HG03159 (cell line): Measurements from ENCODE around the gene MXRA7.
A peak's percentile ranks its signal among the peaks of the same experiment; 100 is the strongest.
"Not testable (repeated sequence)": the region's sequence is repeated elsewhere in the genome, so short reads cannot be mapped to it uniquely, and the experiment has no call there.

Experiments used
- ATAC-seq: cut with Tn5 transposase; IDR thresholded peaks from one replicate; pipeline ENCODE4 v1.9.1; 2021; ENCODE audit warnings: mild to moderate bottlenecking, moderate library complexity; ENCODE audit not compliant: unreplicated experiment

The MXRA7 gene, protein sequence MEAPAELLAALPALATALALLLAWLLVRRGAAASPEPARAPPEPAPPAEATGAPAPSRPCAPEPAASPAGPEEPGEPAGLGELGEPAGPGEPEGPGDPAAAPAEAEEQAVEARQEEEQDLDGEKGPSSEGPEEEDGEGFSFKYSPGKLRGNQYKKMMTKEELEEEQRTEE

DNA sequence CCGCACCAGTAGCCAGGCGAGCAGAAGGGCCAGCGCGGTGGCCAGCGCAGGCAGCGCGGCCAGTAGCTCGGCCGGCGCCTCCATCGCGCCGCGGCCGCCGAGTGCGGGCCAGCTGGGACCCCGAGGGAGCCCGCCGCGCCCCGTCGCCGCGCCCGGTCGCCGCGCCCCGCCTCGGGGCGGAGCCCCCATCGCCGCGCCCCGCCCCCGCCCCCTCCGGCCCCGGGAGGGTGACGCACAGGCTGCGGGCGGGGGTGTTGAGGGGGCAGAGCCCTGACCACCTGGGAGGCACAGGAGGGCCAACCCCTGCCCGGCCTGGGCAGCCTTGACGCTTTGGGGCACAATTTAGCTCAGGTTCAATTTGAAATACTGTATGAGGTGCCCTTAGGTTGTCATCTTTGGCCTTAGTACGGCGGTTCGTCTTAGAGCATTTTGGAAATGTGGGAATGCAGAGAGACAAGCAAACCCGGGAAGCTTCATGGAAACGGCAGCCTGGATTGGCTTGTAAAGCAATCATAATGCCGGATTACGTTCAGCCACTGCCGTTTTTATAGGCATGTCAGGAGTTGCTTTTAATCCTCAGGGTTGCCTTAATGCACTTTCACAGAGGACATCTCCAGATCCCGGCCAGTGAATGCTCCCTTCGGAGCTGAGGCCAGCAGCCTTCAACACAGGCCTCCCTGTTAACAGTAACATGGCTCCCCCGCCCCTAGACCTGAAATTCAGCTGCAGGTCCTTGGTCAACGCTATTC is at the start of gene MXRA7:
TSS of gene MXRA7 (minus strand) at position 103 of the 749 bp plus-strand sequence. CDS start at position 84, 19 bp downstream.
- ATAC-seq: peak; percentile 53

DNA sequence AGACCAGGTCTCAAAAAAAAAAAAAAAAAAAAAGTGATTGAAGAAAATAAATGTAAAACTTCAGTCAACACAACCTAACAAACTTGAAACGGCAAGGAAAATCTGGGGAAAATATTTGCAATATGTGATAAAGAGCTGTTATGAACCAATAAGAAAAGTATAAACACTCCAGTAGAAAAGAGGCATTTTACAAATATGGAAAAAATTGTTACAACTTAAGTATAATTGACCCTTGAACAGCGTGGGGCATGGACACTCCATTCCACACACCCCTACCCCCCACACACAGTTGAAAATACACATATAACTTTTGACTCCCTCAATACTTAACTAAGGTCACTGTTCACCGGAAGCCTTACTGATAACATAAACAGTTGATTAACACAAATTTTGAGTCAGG is 47.8 kb upstream of the MXRA7 start:
- ATAC-seq: no peak

DNA sequence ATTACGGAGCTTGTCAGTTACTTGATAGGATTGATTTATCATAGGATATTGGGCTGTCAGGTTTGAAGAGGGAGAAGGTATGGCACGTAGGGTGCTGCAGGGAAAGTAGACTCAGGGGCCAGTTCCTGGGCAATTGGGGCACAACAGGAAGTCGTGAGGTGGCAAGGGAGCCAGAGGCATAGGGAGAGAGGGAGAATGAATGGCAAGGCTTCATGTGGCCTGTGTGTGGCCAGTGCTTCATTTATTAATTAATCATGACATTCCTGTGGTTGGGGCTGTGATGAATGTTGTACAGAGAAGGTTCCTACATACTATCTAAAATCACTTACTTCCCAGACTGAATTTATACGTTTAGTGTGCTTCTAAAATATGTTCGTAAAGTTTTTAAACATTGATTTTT is 46.5 kb upstream of the MXRA7 start:
- ATAC-seq: no peak

DNA sequence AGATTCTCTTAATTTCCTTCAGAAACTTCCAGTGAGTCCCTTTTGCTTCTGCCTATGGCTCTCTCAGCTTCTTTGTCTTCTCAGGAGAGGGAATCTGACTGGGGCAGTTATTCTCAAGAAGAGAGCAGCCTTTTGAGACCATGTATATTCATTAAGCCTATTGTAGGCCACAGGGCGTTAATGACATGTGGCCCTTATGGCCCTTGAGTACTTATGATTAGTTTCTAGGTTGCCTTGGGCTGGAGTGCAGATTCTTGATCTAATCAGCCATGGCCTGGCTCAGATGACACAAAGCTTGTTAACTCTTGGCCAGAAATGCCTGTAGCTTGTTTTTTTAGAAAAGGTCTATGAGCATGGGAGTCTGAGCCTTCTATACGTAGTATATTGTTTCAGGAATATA is 44.5 kb upstream of the MXRA7 start:
- no peak for ATAC-seq

DNA sequence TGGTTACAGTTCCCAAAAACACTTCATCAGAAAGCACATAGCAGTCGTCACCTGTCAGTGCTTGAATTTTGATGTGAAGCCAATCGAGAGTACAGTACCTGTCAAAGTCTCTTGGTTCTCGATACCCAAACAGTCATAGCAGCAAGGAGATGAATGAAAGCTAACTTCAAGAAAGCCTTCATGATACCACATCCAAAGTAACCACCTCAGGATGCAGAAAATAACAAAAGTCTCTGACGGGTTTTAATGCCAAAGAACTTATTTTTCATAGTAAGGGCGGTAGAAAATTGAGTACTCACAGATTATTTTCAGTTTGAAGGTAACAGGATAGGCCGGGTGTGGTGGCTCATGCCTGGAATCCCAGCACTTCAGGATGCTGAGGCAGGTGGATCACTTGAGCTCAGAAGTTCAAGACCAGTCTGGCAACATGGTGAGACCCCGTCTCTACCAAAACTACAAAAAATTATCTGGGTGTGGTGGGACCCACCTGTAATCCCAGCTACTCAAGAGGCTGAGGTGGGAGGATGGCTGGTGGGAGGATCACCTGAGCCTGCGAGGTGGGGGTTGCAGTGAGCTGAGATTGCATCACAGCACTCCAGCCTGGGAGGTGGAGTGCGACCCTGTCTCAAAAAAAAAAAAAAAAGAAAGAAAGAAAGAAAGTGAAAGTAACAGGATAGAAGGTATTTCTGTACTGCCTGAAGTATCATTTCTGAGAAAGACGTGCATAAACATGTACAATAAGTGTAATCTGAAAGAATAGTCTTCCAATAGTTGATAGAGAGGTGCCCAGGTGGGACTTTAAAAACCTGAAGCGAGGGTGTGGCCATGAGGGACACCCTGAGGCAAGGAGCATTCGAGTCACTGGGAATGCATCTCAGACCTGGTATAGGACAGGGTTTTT is 42.5 kb upstream of the MXRA7 start:
- ATAC-seq: no peak

DNA sequence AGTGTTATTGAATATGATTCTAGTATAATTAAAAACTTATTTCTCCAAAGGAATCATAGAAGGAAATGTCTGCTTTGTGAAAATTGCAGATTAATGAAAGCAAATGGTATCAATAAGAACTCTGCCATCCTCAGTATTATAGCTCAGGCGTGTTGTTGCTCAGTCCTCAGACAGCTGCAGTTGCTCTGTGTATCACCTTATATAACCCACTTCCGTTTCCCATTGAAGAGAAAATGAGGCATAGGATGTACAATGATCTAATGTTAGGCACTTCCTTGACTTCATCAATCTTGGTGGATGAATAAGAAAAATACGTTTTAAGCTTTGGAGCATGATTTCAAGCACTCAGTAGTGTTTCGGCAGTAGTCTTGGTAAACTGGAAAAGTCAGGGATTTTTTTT is 41.2 kb upstream of the MXRA7 start:
- no peak for ATAC-seq

DNA sequence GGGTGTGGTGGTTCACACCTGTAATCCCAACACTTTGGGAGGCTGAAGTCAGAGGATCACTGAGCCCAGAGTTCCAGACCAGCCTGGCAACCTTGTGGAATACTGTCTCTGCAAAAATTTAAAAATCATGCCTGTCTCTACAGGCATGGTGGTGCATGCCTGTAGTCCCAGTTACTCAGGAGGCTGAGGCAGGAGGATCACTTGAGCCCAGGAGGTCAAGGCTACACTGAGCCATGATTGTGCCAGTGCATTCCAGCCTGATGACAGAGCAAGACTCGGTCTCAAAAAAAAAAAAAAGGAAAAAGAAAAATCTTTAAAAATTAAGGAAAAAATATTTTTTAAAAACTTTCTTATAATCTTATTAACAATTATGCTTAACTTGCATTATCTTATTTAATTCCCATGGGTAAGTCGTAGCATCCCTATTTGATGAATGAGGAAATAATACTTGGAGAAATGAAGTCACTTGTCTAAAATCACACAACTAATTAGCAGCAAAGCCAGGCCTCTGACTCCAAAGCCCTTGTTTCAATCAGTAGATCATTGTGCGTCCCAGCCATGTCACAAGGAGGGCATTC is 40.7 kb upstream of the MXRA7 start:
- ATAC-seq: no peak

DNA sequence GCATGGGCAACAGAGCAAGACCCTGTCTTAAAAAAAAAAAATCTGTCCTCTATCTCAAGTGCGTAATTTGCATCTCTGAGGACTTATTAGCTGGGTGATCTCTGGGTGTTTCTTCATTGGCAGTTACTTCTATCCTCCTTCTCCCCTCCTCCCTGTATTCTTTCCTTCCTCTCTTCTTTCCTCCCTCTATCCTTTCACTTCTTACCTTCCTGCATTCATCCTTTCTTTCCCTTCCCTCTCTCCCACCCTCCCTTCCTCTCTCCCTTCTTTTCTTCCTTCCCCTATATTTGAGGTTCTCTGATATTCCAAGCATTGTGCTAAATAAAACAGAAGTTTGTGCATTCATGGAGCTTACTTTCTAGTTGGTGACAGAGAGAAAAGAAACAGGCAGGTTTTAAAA is 37.9 kb upstream of the MXRA7 start:
- ATAC-seq: no peak

DNA sequence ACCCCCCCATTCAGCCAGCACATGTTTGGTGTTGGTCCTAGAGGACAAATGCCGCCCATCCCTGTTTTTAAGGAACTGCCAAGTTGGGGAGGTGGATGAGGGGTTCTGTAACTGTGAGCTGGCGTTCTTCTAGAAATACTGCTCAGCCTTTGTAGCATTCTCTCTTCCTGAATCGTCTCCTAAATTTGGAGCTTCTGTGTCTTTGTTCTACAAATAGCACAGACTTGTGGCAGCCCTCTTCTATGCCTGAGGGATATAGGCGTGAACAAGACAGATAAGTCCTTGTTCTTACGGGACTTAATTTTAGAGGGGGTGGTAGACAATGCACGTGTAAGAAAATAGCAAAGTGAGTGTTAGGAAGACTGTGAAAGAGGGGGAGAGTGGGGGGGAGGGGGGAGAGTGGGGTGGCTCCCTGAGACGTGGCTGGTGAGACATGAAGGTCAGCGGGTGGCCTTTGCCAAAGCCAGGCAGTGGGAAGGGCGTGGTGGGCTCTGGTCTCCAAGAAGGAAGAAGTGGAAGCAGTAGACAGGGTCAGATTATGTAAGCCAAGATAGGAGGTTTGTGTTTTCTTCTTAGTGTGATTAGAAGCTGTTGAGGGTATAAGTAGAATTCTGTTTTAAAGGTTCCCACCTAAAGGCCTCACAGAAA is 37.1 kb upstream of the MXRA7 start:
- no peak for ATAC-seq

DNA sequence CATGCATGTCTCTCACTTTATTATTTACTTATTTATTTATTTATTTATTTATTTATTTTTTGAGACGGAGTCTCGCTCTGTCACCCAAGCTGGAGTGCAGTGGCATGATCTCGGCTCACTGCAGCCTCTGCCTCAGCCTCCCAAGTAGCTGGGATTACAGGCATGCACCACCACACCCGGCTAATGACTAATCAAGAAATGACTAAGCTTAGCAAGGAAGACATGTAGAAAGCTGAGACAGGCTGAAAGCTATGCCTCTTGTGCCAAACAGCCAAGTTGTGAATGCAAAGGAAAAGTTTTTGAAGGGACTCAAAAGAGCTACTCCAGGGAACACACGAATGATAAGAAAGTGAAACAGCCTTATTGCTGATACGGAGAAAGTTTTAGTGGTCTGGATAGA is 35.0 kb upstream of the MXRA7 start:
- not testable (repeated sequence) for ATAC-seq

DNA sequence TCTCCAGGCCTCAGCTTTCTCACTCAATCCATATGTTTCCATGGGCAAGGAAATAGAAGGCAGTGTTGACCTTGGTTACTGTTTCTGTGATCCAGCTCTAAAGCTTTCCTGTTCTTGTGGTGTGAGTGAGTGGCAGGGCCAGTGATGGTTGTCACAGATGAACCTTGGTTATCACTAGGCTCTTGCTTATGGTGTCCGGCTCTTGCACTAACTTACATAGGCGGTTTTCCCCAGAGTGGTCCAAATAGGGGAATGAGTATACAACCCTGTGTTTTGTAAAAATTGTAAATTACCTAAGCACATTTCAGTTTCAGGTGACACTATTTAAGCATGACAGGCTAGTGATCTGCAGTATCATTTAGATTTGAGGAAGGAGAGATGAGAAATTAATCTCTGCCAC is 34.0 kb upstream of the MXRA7 start:
- no peak for ATAC-seq

DNA sequence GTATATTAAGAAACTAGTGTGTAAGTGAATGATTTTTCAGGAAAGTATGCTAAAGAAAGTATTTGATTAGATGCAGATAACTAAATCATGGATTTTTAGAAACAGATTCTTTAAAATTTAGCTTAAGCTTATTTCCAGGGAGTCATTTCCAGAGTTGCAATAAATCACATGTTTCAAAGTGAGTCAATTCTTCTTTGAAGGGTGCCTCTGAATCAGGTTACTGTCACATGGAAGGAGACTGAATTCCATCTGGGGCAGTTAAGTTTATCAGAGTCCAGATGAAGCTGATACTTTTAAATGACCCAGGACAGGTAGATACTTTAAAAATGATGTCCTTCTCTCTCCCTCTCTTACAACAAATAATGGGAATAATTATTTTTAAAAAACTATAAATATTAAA is 32.2 kb upstream of the MXRA7 start:
- no peak for ATAC-seq

DNA sequence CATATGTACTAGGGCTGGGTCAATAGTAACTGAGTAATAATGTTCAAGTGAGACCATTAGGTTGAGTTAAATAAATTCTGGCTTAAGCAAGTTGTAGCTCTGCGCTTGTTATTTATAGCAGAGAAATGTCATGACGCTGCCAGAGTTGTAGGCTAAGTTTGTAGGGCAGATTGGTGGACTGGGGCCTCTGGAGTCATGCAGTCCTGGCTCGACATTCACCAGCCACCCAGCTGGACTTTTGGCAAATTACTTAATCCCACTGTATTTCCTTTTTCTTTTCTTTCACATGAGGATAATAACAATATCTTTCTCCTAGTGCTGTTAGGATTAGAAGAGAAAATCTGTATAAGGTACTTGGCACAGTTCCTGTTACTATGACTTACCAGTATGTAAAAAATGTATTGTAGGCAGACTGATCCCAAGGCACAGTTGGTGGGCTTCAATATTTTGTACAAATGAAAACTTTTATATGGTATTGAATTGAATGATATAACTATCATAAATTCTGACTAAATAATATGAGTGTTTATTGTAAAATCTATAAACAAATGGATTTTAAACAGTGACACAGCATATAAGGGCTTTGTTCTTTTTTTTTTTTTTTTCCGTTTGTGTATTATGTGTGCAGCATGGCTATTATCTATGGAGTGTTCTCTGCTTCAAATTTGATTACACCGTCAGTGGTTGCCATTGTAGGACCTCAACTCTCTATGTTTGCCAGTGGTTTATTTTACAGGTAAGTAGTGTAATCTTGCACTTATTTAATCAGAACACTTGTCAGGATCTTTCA is 29.8 kb upstream of the MXRA7 start:
- ATAC-seq: no peak

DNA sequence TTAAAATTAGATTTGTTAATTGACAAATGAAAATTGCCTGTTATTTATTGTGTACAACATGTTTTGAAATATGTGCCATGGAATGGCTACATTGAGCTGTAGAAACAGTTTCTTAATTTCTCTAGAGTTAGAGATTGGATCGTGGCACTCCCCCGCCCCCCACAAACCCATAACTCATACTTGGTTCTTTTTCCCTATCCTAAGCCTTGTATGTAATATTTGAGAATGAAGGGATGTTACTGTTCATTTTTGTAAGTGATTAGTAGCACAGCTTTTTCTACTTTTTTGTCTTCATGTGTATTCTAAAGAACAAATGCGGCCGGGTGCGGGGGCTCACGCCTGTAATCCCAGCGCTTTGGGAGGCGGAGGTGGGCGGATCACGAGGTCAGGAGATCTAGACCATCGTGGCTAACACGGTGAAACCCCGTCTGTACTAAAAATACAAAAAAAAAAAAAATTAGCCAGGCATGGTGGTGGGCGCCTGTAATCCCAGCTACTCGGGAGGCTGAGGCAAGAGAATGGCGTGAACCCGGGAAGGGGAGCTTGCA is 28.9 kb upstream of the MXRA7 start:
- ATAC-seq: not testable (repeated sequence)

DNA sequence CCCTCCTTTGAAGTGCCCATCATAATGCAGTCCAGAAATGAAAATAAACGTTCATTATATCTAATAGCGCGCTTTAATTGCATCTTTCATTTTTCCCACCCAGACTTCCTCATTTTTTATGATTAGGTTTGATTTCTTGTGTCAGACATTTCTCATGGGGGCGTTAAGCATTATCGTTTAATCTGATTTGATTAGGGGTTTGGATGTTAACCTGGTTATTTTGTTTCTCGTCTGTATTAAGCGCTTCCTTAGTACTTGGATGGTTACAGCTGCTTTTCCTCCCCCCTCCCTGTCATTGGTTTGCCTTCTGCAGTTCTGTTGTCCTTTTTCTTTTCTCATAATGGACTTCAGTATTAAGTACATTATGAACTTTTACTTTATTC is 27.7 kb upstream of the MXRA7 start:
- no peak for ATAC-seq

DNA sequence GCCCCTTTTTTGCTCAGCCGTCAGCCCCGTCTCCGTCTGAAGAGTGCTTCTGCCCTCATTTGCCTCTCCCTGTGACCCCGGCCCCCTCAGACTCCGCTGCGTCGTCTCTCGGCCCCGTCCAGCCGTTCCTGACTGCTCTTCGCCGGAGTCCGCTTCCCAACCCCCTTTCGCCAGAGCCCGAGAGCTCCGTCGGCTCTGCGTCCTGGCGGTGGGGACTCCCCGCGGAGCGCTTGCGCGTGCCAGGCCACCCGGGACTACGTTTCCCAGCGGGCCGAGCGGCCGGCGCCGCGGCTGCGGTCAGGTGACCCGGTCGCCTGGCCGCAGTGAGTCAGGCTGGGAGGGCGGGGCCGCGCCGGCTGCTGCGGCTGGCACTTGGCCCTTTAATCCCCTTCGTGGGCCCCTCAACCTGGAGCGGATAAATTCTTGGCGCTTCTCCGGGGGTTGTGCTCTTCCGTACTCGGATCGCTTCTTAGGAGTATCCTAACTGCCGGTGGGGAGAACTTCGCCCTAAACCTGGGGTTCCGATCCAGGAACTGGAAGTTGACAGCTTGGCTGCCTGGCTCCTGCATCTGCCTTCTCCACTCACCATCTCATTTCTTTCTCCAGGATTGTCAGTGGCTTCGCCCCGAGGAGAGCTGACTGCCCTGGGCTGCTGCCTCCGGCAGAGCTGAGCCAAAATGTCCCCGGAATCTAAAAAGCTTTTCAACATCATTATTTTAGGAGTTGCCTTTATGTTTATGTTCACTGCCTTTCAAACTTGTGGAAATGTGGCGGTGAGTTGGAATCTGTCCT is 27.1 kb upstream of the MXRA7 start, which contains the start of gene MFSD11:
TSS of gene MFSD11 (plus strand) at position 444 of the 792 bp plus-strand sequence. CDS start at position 678, 234 bp downstream.
- peak; percentile 61 for ATAC-seq

DNA sequence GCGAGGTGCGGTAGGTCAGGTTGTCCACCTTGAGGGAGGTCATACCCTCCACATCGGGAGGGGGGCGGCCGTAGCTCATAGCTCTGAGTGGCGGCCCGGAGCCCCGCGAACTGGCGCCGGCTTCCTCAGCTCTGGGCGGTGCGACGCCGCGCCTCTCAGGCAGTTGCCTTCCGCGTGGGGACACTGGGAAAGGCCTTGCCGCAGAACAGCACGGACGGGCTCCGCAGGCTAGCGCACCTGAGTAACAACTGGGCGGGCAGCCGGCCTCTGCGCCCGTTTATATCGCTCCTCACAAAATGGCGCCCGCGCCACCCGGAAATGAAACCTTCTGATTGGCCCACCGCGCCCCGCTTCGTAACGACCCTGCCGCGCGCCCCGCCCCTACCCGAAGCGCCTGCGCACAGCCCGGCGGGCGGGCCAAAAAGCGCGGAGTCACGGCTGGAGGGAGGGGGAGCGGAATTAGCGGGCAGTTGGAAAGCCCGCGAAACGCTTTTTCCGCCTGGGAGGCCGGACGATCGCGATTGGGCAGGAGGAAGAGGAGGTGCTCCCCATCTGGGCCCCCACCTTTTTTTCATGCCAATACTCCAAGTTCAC is 26.4 kb upstream of the MXRA7 start, which contains the start of gene SRSF2:
TSS of gene SRSF2 (minus strand) at position 250 of the 594 bp plus-strand sequence. CDS start at position 79, 171 bp downstream.
- ATAC-seq: peak; percentile 61

DNA sequence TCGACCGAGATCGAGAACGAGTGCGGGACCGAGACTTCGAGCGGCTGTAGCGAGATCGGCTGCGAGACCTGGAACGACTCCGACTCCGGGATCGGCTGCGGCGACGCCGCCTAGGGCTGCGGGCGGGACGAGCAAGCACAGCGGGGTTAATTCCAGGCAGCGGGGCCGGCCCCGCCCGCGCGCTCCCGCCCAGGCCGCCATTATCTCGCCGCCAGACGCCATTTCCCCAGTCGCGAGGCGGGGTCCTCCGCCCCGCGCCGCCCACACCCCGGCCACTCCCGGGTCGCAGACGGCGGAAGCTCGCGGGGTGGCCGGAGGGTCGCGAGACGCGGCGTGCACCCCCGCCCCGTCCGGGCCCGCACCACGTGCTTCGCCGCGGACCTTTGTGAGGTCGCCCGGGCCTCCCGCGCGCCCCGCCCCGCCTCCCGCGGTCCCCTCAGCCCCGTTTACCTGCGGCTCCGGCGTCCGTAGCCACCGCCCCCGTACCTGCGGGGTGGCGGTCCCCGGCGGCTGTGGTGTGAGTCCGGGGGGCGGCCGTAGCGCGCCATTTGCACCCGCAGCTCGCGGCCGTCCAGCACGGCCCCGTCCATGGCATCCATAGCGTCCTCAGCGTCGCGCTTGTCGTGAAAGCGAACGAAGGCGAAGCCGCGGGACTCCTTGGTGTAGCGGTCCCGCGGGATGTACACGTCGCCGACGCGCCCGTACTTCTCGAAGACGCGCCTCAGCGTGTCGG is 25.8 kb upstream of the MXRA7 start:
- ATAC-seq: peak; percentile 12
